ENCODE measurements around the gene ATL3. TPM values are rescaled to one million over a fixed set of nuclear protein-coding genes. Genes with fewer than 3 reads are reported as not detected.
"Not testable (repeated sequence)": the region's sequence is repeated elsewhere in the genome, so short reads cannot be mapped to it uniquely, and the experiment has no call there.

ATL3 gene
- total RNA-seq, 2 donors from 2014 or later: 208 to 264 TPM

GRCh38 chr11:63635762-63636465 lies 35.3 kb downstream of the ATL3 start:
- intact Hi-C loops (cut with DNase I): loop anchor here (5.0 to 10.0 kb wide), 2 partner anchors 159 to 161 kb away; no protein-coding TSS in a partner anchor
- DNase-seq (ENCODE audit: low spot score): no peak

GRCh38 chr11:63629426-63629825 lies 41.8 kb downstream of the ATL3 start:
- DNase-seq (ENCODE audit: low spot score): no peak
- intact Hi-C loops (cut with DNase I): no loop called here

- intact Hi-C loops (cut with DNase I): no loop called here
- DNase-seq (ENCODE audit: low spot score): no peak
Measured at GRCh38 chr11:63623513-63624140, 47.5 kb downstream of the ATL3 start.

GRCh38 chr11:63622323-63622722 lies 48.9 kb downstream of the ATL3 start:
- DNase-seq (ENCODE audit: low spot score): no peak

GRCh38 chr11:63621071-63621470 lies 50.1 kb downstream of the ATL3 start:
- intact Hi-C loops (cut with DNase I): no loop called here

More at GRCh38 chr11:63622323-63622722, 48.9 kb downstream of the ATL3 start:
- intact Hi-C loops (cut with DNase I): no loop called here

GRCh38 chr11:63619967-63620366 lies 51.2 kb downstream of the ATL3 start:
- no peak for DNase-seq (ENCODE audit: low spot score)
- intact Hi-C loops (cut with DNase I): no loop called here

More at GRCh38 chr11:63621071-63621470, 50.1 kb downstream of the ATL3 start:
- DNase-seq (ENCODE audit: low spot score): no peak

- intact Hi-C loops (cut with DNase I); DNase-seq (ENCODE audit: low spot score): not testable (repeated sequence)
Measured at GRCh38 chr11:63617686-63618085, 53.5 kb downstream of the ATL3 start.

GRCh38 chr11:63616953-63617352 lies 54.2 kb downstream of the ATL3 start:
- intact Hi-C loops (cut with DNase I): no loop called here
- no peak for DNase-seq (ENCODE audit: low spot score)

GRCh38 chr11:63614136-63614671 lies 57.0 kb downstream of the ATL3 start, which contains the start of gene PLAAT3:
TSS of gene PLAAT3 (minus strand) at chr11:63614433. CDS start at chr11:63614014, 419 bp downstream.
- intact Hi-C loops (cut with DNase I): no loop called here
- peak; percentile 94 for DNase-seq (ENCODE audit: low spot score)

GRCh38 chr11:63613517-63614135 lies 57.5 kb downstream of the ATL3 start:
- peak; percentile 87 for DNase-seq (ENCODE audit: low spot score)
- intact Hi-C loops (cut with DNase I): no loop called here

GRCh38 chr11:63612181-63612580 lies 59.0 kb downstream of the ATL3 start:
- intact Hi-C loops (cut with DNase I): no loop called here
- DNase-seq (ENCODE audit: low spot score): no peak

- intact Hi-C loops (cut with DNase I): no loop called here
- no peak for DNase-seq (ENCODE audit: low spot score)
Measured at GRCh38 chr11:63611395-63611747, 59.8 kb downstream of the ATL3 start.

- DNase-seq (ENCODE audit: low spot score): peak; percentile 45
- intact Hi-C loops (cut with DNase I): no loop called here
Measured at GRCh38 chr11:63610604-63611394, 60.4 kb downstream of the ATL3 start.

- intact Hi-C loops (cut with DNase I): no loop called here
- peak; percentile 23 for DNase-seq (ENCODE audit: low spot score)
Measured at GRCh38 chr11:63609971-63610580, 61.1 kb downstream of the ATL3 start.

- DNase-seq (ENCODE audit: low spot score): peak; percentile 58
- intact Hi-C loops (cut with DNase I): no loop called here
Measured at GRCh38 chr11:63609536-63609935, 61.6 kb downstream of the ATL3 start.

- peak; percentile 16 for DNase-seq (ENCODE audit: low spot score)
- intact Hi-C loops (cut with DNase I): no loop called here
Measured at GRCh38 chr11:63608353-63609345, 62.5 kb downstream of the ATL3 start.

GRCh38 chr11:63603180-63603518 lies 68.0 kb downstream of the ATL3 start:
- peak; percentile 23 for DNase-seq (ENCODE audit: low spot score)
- intact Hi-C loops (cut with DNase I): no loop called here

Data from posterior vena cava (tissue), 2 donors.